ENCODE measurements around the gene GBP6.
"Not testable (repeated sequence)": the region's sequence is repeated elsewhere in the genome, so short reads cannot be mapped to it uniquely, and the experiment has no call there.

The GBP6 gene

GRCh38 chr1:89363638-89364536, at the start of gene GBP6:
GBP6 (plus strand) TSS chr1:89364059; CDS start chr1:89368552, 4,493 bp downstream.
- DNase-seq (no peak), ATAC-seq (peak; percentile 58)

GRCh38 chr1:89322402-89322801, 41.5 kb upstream of the GBP6 start:
- no peak for ATAC-seq
- DNase-seq, result no peak

- DNase-seq (no peak), ATAC-seq (no peak)
Measured at GRCh38 chr1:89331890-89332289, 32.0 kb upstream of the GBP6 start.

- DNase-seq, result no peak
- no peak for ATAC-seq
Measured at GRCh38 chr1:89332461-89332860, 31.4 kb upstream of the GBP6 start.

GRCh38 chr1:89335486-89335885, 28.4 kb upstream of the GBP6 start:
- DNase-seq, result no peak

GRCh38 chr1:89337903-89338302, 26.0 kb upstream of the GBP6 start:
- DNase-seq (no peak), ATAC-seq (no peak)

More at GRCh38 chr1:89335486-89335885, 28.4 kb upstream of the GBP6 start:
- ATAC-seq, result no peak

GRCh38 chr1:89339039-89339438, 24.8 kb upstream of the GBP6 start:
- DNase-seq, result no peak
- ATAC-seq, result no peak

GRCh38 chr1:89345479-89345878, 18.4 kb upstream of the GBP6 start:
- DNase-seq, ATAC-seq: not testable (repeated sequence)

GRCh38 chr1:89347296-89347695, 16.6 kb upstream of the GBP6 start:
- no peak for ATAC-seq
- no peak for DNase-seq

- DNase-seq (no peak), ATAC-seq (no peak)
Measured at GRCh38 chr1:89350298-89350697, 13.6 kb upstream of the GBP6 start.

GRCh38 chr1:89351597-89352311, 12.1 kb upstream of the GBP6 start:
- peak; percentile 28 for ATAC-seq
- DNase-seq, result no peak

- ATAC-seq, result no peak
- no peak for DNase-seq
Measured at GRCh38 chr1:89352421-89352820, 11.4 kb upstream of the GBP6 start.

- DNase-seq (no peak), ATAC-seq (no peak)
Measured at GRCh38 chr1:89354205-89354604, 9.7 kb upstream of the GBP6 start.

GRCh38 chr1:89355056-89355455, 8.8 kb upstream of the GBP6 start:
- no peak for DNase-seq
- ATAC-seq, result no peak

GRCh38 chr1:89356658-89357400, 7.0 kb upstream of the GBP6 start:
- no peak for DNase-seq
- ATAC-seq, result peak; percentile 30

GRCh38 chr1:89358287-89358893, 5.5 kb upstream of the GBP6 start:
- DNase-seq (peak; percentile 86), ATAC-seq (peak; percentile 57)

GRCh38 chr1:89360716-89361115, 3.1 kb upstream of the GBP6 start:
- ATAC-seq (no peak), DNase-seq (no peak)

- DNase-seq (no peak), ATAC-seq (no peak)
Measured at GRCh38 chr1:89361681-89362080, 2.2 kb upstream of the GBP6 start.

- ATAC-seq (peak; percentile 90), DNase-seq (no peak)
Measured at GRCh38 chr1:89363196-89363595, 663 bp upstream of the GBP6 start.

GRCh38 chr1:89364954-89365550, 1.2 kb downstream of the GBP6 start:
- ATAC-seq (no peak), DNase-seq (no peak)

GRCh38 chr1:89367221-89367620, 3.4 kb downstream of the GBP6 start:
- DNase-seq, result no peak
- no peak for ATAC-seq

GRCh38 chr1:89369331-89369730, 5.5 kb downstream of the GBP6 start:
- no peak for ATAC-seq
- no peak for DNase-seq
